Measurements from ENCODE around the gene ANP32A.
"Not testable (repeated sequence)": the region's sequence is repeated elsewhere in the genome, so short reads cannot be mapped to it uniquely, and the experiment has no call there.

The ANP32A gene

DNA sequence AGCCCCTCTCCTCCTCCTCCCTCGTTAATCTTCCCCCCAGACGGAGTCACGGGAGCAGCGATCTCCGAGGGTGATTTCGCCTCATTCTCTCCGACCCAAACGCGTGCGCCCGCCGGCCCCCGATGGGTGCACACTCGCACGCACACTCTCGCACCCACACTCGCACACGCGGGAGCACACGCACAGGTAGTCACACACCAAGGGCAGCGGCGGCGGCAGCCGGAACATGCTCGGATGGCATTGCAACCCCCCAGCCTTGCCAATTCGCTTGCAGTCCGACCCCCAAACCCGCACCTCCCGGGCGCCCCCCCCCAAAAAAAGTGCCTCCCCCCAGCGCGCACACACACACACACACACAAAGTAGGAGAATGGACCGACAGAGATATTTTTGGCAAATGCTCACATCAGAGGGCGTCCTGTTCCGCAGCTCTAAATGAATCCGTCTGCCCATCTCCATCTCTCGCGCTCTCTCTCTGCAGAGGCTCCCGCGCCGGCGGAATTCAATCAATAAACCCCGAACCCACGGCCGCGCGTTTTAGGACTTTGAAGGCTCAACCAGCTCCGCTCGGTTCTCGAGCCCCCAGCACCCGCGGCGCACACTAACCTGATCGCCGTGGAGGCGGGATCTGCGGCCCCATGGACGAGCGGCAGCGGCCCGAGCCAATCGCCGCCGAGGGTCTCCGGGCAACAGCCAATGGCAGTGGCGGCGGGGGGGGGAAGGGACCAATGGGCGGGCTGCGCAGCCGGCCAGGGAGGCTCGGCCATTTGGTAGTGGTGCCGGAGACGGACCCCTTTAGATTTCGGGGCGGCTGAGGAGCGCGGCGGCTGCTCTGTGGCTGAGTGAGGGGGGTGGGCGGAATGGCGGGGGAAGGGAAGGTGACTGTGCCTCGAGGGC lies at the start of gene ANP32A:
Gene ANP32A, minus strand, starts transcription at position 601 of the 895 bp plus-strand sequence. Its CDS starts 144 bp downstream, at position 457.
- DNase-seq = peak; percentile 90

- no peak for DNase-seq
These were observed 47.6 kb upstream of the ANP32A start for GRCh38 chr15:68868296-68868695.

- no peak for DNase-seq
These were observed 41.7 kb upstream of the ANP32A start for GRCh38 chr15:68862415-68862814.

GRCh38 chr15:68858666-68859065 lies 38.0 kb upstream of the ANP32A start:
- not testable (repeated sequence) for DNase-seq

DNA sequence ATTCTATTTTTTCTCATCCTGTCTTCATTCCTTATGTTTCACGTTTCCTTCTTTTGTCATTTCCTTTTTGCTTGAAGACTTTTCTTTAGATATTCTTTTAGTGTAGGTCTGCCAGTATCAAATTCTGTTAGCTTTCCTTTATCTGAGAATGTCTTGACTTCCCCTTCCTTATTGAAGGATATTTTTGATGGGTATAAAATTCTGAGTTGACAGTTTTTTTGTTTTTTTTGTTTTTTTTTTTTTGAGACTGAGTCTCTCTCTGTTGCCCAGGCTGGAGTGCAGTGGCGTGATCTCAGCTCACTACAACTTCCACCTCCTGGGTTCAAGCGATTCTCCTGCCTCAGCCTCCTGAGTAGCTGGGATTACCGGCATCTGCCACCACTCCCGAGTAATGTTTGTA lies 36.7 kb upstream of the ANP32A start:
- DNase-seq = not testable (repeated sequence)

- DNase-seq = no peak
These were observed 31.8 kb upstream of the ANP32A start for GRCh38 chr15:68852461-68852860.

DNA sequence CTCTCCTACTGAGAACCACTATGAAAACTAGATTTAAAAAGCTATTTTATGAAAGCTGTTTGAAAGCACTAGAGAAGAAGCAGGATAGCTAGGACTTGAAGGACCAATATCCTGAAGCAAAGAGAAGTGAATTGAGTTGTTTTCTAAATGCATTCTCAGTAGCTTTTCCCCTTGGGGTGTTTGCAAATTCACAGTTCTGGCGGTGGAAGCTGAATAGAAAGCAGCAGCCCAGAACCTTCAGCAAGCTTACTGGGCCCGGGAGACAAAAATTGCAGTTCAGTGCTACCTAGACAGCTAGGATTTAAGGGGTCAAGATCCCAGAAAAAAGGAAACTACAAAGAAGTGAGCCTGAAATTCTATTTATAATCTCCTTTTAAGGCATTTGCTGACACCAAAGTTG lies 31.3 kb upstream of the ANP32A start:
- no peak for DNase-seq

- no peak for DNase-seq
These were observed 28.8 kb upstream of the ANP32A start for GRCh38 chr15:68849497-68849896.

DNA sequence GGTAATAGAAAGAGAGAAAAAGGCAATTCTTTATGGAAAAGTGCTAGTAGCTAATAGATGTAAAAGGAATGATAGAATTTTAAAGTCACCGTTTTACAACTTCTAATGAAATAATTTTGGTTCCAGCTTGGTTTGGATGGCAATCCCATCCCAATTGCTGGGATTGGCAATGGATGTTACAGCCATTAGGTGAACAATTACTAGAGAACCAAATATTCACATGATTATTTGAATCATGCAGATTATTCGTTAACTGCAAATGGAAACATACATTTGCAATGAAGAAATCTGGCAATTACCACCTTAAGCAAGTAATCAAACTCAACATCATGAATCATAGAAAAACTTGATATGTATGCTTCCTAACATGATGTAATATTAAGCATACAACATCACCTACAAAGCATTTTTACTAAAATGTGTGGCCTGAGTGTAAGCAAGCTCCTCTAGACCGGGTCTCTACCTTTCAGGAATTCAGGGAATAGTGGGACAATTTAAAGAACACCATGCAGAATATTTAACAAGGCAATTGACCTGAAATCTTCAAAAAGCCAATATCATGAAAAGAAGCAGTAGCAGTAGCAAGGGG lies 26.2 kb upstream of the ANP32A start:
- no peak for DNase-seq

GRCh38 chr15:68844856-68845550 lies 24.3 kb upstream of the ANP32A start:
- DNase-seq = no peak

- peak; percentile 6 for DNase-seq
These were observed 23.0 kb upstream of the ANP32A start for GRCh38 chr15:68843425-68844311.

DNA sequence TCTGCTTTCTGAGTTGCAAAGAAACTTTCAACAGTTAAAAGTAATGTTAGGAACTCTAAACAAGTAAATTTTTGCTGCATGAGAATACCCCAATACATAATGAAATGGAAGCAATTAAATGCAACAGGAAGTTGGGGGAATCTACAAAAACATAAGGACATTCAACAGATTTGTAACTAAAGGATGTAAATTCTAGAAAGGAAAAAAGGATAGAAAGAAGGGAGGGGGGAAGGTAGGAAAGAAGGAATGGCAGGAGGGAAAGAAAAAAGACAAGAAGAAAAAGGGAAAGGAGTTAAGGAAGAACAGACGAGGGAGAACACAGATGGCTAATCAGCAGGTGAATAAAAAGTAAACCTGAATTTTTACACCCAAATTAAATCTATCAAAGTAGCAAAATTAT lies 22.3 kb upstream of the ANP32A start:
- DNase-seq = no peak

GRCh38 chr15:68834346-68834745 lies 13.7 kb upstream of the ANP32A start:
- no peak for DNase-seq

- DNase-seq = no peak
These were observed 13.1 kb upstream of the ANP32A start for GRCh38 chr15:68833700-68834331.

DNA sequence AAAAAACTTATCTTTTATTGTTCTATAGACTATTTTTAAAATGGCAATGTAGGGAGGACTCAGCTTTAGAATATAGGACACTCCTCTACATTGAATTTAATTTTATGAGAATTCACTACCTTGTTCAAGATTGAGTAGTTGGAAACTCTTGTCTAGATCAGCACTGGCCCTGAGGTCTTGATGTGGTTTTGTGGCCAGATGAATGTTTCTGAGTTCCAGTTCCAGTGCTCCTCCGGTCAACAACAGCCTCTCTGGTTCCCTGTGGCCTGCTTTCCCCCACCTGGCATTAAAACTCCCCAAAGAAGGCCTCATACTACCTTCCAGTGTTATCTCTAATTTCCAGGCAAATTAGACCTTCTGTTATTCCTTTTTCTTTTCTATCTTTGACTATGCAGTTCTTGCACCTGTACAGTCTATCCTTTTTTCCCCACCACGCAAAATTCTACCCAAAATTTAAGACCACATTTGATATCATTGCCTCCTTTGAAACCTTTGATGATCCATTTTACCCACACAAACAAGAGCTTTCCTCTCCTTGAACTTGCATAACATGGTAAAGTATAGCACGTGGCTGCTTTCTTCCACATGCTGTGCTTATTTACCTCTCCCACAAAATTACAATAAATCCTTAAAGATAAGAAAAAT lies 9.6 kb upstream of the ANP32A start:
- no peak for DNase-seq

DNA sequence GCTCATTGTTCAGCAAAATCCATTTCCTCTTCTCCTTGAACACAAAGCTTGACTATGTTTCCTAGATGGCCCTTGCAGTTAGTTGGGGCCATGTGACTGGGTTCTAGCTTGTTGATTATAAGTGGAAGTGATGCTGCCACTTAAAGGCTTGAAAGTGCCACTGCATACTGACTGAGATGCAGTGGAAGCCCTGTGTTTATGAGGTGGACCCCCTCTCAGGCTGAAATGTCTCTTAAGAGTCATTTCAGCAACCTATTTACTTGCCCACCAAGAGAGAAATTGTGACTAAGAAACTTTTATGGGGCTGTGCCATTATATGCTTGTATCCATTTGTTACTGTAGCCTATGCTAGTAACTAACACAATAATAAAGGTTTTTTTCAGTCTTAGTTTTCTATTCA lies 8.4 kb upstream of the ANP32A start:
- peak; percentile 11 for DNase-seq

GRCh38 chr15:68823561-68823960 lies 2.9 kb upstream of the ANP32A start:
- no peak for DNase-seq

DNA sequence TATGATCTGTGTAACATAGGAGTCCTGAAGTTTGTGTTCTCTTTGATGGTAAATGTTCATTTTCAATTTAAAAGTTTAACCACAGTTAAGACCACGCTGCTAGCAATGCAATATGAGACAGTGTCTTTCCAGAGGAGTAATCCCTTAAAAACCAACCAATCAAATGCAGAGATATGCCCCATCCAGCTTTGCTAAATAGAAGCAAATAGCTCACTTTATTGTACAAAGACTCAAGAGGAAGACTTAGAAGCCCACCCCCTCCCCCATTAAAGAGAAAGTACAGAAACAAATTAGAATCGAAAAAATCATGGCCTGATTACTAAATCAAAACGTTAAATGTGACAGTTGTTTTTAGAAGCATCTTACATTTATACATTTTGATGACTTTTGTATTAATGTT lies 2.1 kb upstream of the ANP32A start:
- no peak for DNase-seq

DNA sequence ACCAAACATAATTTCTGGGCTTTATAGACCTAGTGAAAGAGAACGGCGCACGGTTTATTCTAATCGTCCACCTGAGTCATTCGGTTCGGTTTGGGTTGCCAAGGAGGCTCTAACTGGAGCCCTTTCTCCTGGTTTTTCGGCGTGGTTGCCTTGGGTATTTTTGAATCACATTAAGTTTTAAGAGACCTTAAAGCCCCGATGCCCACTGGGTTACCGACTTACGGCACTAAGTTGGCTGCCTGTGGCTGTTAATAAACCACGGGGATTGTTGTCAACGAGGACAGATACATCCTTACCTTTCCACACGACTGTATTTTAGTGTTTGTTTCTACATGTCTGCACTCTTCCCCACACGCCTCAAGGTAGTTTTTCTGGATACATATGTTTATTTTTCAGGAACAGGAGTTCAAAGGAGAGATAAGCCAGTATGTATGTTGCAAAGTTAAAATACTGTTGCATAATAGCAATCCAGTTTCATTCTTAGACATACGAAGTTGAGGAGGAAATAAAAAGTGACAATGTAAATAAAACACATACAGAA lies 1.2 kb upstream of the ANP32A start:
- no peak for DNase-seq

DNA sequence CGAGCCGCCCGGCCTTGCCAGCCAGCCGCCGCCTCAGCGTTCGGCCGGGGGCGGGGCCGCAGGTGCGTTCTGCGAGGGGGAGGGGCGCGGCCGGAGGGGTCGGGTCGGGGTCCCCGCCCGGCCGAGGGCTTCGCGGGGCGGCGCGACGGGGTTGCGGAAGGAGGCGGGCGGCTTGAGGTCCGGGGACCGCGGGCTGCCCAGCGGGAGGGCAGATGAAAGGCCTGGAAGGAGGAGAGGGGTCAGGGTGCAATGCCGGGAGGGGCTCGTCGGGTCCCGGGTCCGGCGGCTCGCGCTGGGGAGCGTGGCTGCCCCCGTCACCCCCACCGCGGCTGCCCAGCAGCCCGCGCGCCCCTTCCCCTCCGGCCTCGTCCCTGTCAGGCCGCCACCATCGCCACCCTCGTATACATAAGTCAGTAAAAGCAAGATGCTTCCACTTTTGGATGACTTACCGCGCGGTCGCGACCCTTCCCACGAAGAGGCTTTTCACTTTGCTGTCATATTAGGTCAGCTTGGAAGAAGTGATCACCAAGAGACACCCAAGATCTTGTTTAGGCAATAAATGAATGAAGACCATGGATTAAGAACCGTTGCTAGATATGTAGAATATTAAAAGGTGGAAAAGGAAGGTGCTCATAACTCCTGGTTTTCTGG lies 620 bp upstream of the ANP32A start:
- DNase-seq = no peak
